Right atrium auricular region (tissue), 2 donors: Measurements from ENCODE around the gene SLC2A10. TPM values are rescaled to one million over a fixed set of nuclear protein-coding genes. Genes with fewer than 3 reads are reported as not detected.

ENCODE experiments used
- DNase-seq: peaks from one replicate; pipeline ENCODE4 v3.0.0-alpha.2; 2019; ENCODE audit warnings: low spot score
- H3K27ac ChIP-seq, 2 donors: fragments of 200-600 bp; sonication (generic); 1 replicate in 1 of 2; 2 replicates in 1 of 2; pipeline ENCODE4 v1.5.1; 2016 to 2019
- H3K27me3 ChIP-seq, 2 donors: fragments of 200-600 bp; sonication (generic); one replicate each; pipeline versions ENCODE4 v1.5.1 to v1.6.0; 2017 to 2019
- H3K36me3 ChIP-seq: fragments of 200-600 bp; sonication (generic); one replicate; pipeline ENCODE4 v1.5.1; 2016
- H3K4me1 ChIP-seq, 2 donors: fragments of 200-600 bp; sonication (generic); one replicate each; pipeline versions ENCODE4 v1.5.1 to v1.6.0; 2017 to 2019
- H3K4me3 ChIP-seq, 2 donors: fragments of 200-600 bp; sonication (generic); 1 replicate in 1 of 2; 2 replicates in 1 of 2; pipeline ENCODE4 v1.5.1; 2017 to 2019; ENCODE audit warnings: mild to moderate bottlenecking in 1 of 2, moderate library complexity in 1 of 2
- H3K9me3 ChIP-seq, 2 donors: fragments of 200-600 bp; sonication (generic); one replicate each; pipeline ENCODE4 v1.5.1; 2019
- total RNA-seq, 2 donors: library from RNA; depleted of rRNA; stranded (reverse); fragments of >200 nt; gene quantifications; one replicate each; pipeline ENCODE4 v1.1.0, GENCODE V29; 2016
- TF ChIP-seq, protein P1 (sequence below), 2 donors: fragments of 200-600 bp; sonication (generic); IDR thresholded peaks; one replicate each; pipeline ENCODE4 v1.5.1; 2019; ENCODE audit warnings: antibody characterized with exemption in 2 of 2

The SLC2A10 gene
- 1 to 10 TPM; 5.6 to 6.4 TPM for total RNA-seq

DNA sequence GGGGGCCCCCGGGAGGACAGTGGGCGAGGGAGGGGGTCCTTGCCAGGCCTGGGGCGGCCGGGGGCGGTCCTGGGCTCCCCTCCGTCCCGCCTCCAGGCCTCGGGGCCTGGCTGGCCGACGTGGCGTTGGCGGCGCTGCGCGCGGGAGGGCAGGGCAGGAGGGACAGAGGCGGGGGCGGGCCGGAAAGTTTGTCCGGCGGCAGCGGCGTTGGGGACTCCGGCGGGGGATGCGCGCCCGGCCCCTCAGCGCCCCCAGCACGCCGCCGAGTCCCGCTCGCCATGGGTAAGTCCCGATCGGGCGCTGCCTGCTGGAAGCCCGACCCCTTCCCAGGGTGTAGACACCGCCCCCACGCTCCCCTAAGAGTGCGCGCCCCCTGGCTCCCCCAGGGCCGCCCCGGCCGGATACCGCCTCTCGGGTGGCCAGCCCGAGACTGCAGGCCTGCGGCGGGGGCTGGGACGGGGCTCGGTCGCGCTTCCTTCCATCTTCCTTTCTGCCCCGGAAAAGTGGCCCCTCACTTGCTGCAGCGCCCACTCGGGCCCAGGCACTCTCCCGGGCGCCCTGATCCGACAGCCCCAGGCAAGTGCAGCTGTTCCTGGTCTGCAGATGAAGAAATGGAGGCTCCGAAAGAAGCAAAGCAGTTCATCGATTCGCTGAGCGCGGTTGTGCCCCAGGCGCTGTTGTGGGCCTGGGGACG, at the start of gene SLC2A10:
SLC2A10 (plus strand) TSS at position 191 of the 694 bp plus-strand sequence; CDS start at position 279, 88 bp downstream.
- peaks cover 0 to 16% of the 10 kb centered on the region in 2 donors for H3K4me1 ChIP-seq
- DNase-seq: peak; percentile 63
- TF ChIP-seq, protein P1, sequence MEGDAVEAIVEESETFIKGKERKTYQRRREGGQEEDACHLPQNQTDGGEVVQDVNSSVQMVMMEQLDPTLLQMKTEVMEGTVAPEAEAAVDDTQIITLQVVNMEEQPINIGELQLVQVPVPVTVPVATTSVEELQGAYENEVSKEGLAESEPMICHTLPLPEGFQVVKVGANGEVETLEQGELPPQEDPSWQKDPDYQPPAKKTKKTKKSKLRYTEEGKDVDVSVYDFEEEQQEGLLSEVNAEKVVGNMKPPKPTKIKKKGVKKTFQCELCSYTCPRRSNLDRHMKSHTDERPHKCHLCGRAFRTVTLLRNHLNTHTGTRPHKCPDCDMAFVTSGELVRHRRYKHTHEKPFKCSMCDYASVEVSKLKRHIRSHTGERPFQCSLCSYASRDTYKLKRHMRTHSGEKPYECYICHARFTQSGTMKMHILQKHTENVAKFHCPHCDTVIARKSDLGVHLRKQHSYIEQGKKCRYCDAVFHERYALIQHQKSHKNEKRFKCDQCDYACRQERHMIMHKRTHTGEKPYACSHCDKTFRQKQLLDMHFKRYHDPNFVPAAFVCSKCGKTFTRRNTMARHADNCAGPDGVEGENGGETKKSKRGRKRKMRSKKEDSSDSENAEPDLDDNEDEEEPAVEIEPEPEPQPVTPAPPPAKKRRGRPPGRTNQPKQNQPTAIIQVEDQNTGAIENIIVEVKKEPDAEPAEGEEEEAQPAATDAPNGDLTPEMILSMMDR (IDR thresholded peaks at IDR 0.05): peak in 1 of 2 donors; percentile 50

DNA sequence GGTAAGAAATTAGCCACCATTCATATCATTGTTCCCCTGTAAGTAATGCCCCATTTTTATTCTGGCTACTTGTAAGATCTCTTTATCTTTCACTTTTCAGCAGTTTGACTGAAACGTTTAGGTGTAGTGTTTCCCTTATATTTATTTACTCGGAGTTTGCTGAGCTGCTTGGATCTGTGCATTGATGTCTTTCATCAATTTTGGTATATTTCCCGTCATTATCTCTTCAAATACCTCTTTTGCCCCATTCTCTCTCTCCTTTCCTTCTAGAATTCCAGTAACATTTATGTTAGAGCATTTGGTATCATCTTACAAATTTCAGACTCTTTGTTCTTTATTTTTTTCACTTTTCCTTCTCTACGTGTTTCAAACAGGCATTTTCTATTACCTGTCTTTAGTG, 49.0 kb upstream of the SLC2A10 start:
- DNase-seq: no peak
- TF ChIP-seq, protein P1 (IDR thresholded peaks at IDR 0.05): no peak
- no peak overlapping the region for H3K4me3 ChIP-seq
- H3K9me3 ChIP-seq: peaks cover 0 to 9% of the 10 kb centered on the region in 2 donors
- no peaks in the 10 kb centered on the region for H3K36me3 ChIP-seq
- no peaks in the 10 kb centered on the region for H3K4me1 ChIP-seq
- no peaks in the 10 kb centered on the region for H3K27me3 ChIP-seq
- no peak overlapping the region for H3K27ac ChIP-seq

More for the DNA sequence above, at the start of gene SLC2A10:
- H3K36me3 ChIP-seq: no peaks in the 10 kb centered on the region
- peak within 1 kb of the TSS; percentile 68 to 72 for H3K27ac ChIP-seq
- H3K27me3 ChIP-seq: no peaks in the 10 kb centered on the region
- peaks cover 0 to 4% of the 10 kb centered on the region in 2 donors for H3K9me3 ChIP-seq
- peak within 1 kb of the TSS; percentile 76 for H3K4me3 ChIP-seq

DNA sequence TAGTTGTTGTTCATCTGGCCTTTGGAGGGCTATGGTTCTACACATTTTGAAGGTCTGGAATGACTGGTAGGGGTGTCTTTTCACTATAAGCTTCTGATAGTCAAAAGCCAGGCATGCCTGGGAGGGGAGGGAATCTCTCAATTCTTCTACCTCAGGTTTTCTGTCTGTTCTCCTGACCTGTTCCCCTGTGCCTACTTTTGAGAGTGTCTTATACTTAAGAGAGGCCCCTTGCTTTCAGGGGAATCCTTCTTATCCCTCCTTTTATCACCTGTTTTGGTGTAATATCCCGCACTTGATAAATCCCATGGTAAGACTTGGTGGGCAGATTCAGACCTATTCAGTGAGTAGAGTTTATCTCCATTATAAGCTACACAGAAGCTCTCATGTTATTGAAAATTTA, 47.8 kb upstream of the SLC2A10 start:
- Histone ChIP-seq H3K4me3 (no peak overlapping the region), H3K9me3 (peaks cover 0 to 9% of the 10 kb centered on the region in 2 donors), H3K4me1 (no peaks in the 10 kb centered on the region), H3K27me3 (no peaks in the 10 kb centered on the region), H3K36me3 (no peaks in the 10 kb centered on the region), H3K27ac (no peak overlapping the region)
- DNase-seq: no peak
- TF ChIP-seq, protein P1 (IDR thresholded peaks at IDR 0.05): no peak

DNA sequence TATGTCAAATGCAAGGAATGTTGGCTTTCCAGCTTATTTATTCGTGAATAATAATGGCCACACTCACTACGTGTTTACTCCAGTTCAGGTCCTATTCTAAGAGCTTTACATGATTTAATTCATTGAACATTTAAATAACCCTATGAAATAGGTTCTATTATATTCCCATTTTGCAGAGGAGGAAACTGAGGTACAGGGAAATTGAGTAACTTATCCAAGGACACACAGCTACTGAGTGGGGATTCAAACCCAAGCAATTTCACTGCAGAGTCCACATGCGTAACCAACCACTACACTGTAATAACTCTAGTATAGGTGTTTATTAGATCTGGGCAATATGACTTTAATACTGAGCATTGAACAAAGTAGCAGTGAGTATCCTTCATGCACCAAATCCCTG, 45.9 kb upstream of the SLC2A10 start:
- no peak overlapping the region for H3K4me3 ChIP-seq
- no peaks in the 10 kb centered on the region for H3K27me3 ChIP-seq
- H3K9me3 ChIP-seq: peaks cover 0 to 9% of the 10 kb centered on the region in 2 donors
- H3K27ac ChIP-seq: no peak overlapping the region
- H3K4me1 ChIP-seq: no peaks in the 10 kb centered on the region
- H3K36me3 ChIP-seq: no peaks in the 10 kb centered on the region
- TF ChIP-seq, protein P1 (IDR thresholded peaks at IDR 0.05): no peak
- DNase-seq: no peak

DNA sequence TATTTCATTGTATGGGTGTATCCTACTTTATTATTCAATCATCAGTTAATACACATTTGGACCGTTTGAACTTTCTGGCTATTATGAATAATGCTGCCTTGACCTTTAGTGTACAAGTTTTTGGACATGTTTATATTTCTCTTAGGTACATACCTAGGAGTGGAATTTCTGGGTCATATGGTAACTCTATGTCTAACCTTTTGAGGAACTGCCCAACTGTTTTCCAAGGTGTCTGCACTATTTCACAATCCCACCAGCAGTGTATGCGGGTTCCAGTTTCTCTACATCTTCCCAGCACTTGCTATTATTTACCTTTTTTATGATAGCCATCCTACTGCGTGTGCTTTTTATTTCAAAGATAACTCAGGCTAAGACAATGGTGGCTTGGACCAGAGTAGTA, 43.8 kb upstream of the SLC2A10 start:
- TF ChIP-seq, protein P1 (IDR thresholded peaks at IDR 0.05): no peak
- no peak overlapping the region for H3K27ac ChIP-seq
- no peak overlapping the region for H3K4me3 ChIP-seq
- peaks cover 0 to 15% of the 10 kb centered on the region in 2 donors for H3K9me3 ChIP-seq
- no peaks in the 10 kb centered on the region for H3K27me3 ChIP-seq
- DNase-seq: no peak
- H3K36me3 ChIP-seq: no peaks in the 10 kb centered on the region
- no peaks in the 10 kb centered on the region for H3K4me1 ChIP-seq
